Fibroblast of lung (primary cell): Measurements from ENCODE around the gene ABCA13. TPM values are rescaled to one million over a fixed set of nuclear protein-coding genes. Genes with fewer than 3 reads are reported as not detected.
A peak's percentile ranks its signal among the peaks of the same experiment; 100 is the strongest.

ENCODE experiments used
- DNase-seq, 2 donors: peaks; one replicate each; pipeline versions ENCODE4 v3.0.0 to v3.0.0-alpha.2; 2010; ENCODE audit warnings: low read depth in 2 of 2
- H2AFZ ChIP-seq: 2 replicates; pipeline ENCODE4 v1.5.1; 2012; ENCODE audit warnings: low read length, control low read depth, inconsistent platforms
- H3K27ac ChIP-seq: 2 replicates; pipeline ENCODE4 v1.5.1; 2011; ENCODE audit warnings: low read length, control low read depth; ENCODE audit not compliant: insufficient read depth
- H3K27me3 ChIP-seq: 2 replicates; pipeline ENCODE4 v1.5.1; 2011; ENCODE audit warnings: mild to moderate bottlenecking, low read length; ENCODE audit not compliant: control insufficient read depth, insufficient read depth
- H3K36me3 ChIP-seq: 2 replicates; pipeline ENCODE4 v1.5.1; 2011; ENCODE audit warnings: low read length; ENCODE audit not compliant: control insufficient read depth, insufficient read depth
- H3K4me1 ChIP-seq: 2 replicates; pipeline ENCODE4 v1.5.1; 2011; ENCODE audit warnings: low read length; ENCODE audit not compliant: control insufficient read depth, insufficient read depth; ENCODE audit errors: extremely low read depth
- H3K4me2 ChIP-seq: 2 replicates; pipeline ENCODE4 v1.5.1; 2011; ENCODE audit warnings: low read length, control low read depth; ENCODE audit not compliant: insufficient read depth; ENCODE audit errors: extremely low read depth
- H3K4me3 ChIP-seq, 4 experiments: fragments of 200-600 bp in 1 of 4; sonication (generic) in 1 of 4; replicated peaks in 1 of 4; 2 replicates each; pipeline ENCODE4 v1.5.1; 2011 to 2016; ENCODE audit warnings: low read length in 4 of 4, low read depth in 3 of 4, mild to moderate bottlenecking in 3 of 4, control low read depth in 2 of 4, inconsistent platforms in 1 of 4, mixed read lengths in 1 of 4; ENCODE audit not compliant: insufficient read depth in 1 of 4; ENCODE audit errors: control extremely low read depth in 1 of 4
- H3K79me2 ChIP-seq: 2 replicates; pipeline ENCODE4 v1.5.1; 2012; ENCODE audit warnings: mild to moderate bottlenecking, low read length, inconsistent platforms; ENCODE audit not compliant: control insufficient read depth, insufficient read depth
- H3K9ac ChIP-seq: 2 replicates; pipeline ENCODE4 v1.5.1; 2011; ENCODE audit warnings: mild to moderate bottlenecking, low read length, control low read depth; ENCODE audit not compliant: insufficient read depth
- H3K9me3 ChIP-seq: 2 replicates; pipeline ENCODE4 v1.5.1; 2012; ENCODE audit warnings: low read depth, low read length; ENCODE audit not compliant: control insufficient read depth, insufficient read depth
- H4K20me1 ChIP-seq: 2 replicates; pipeline ENCODE4 v1.5.1; 2011; ENCODE audit warnings: low read length; ENCODE audit not compliant: control insufficient read depth, insufficient read depth; ENCODE audit errors: extremely low read depth
- EZH2 ChIP-seq: IDR thresholded peaks from 2 replicates; pipeline ENCODE4 v1.5.1; 2012; ENCODE audit warnings: low read length, control low read depth, mild to moderate bottlenecking; ENCODE audit errors: missing control alignments
- polyA plus RNA-seq, 2 donors: library from polyadenylated mRNA; depleted of rRNA in 1 of 2; stranded (reverse) in 1 of 2; unstranded in 1 of 2; fragments of >200 nt; gene quantifications; 2 replicates each; pipeline ENCODE4 v1.2.1, GENCODE V29; 2011 to 2012; ENCODE audit warnings: missing spikeins in 1 of 2
- total RNA-seq: library from RNA; depleted of rRNA; stranded (reverse); fragments of >200 nt; gene quantifications from 2 replicates; pipeline ENCODE4 v1.2.1, GENCODE V29; 2014
- TF ChIP-seq, protein P1 (sequence below), 2 donors: IDR thresholded peaks in 1 of 2; conservative IDR thresholded peaks in 1 of 2; 1 replicate in 1 of 2; 2 replicates in 1 of 2; pipeline ENCODE4 v1.5.1; 2011 to 2012; ENCODE audit warnings: low read length in 2 of 2, control low read depth in 1 of 2, inconsistent platforms in 1 of 2, low read depth in 1 of 2, mild to moderate bottlenecking in 1 of 2

Gene ABCA13
- total and polyA plus RNA-seq, 2 donors (not counting 1 experiment from before 2014, with no cell fraction given): 0.08 to 10.9 TPM

DNA sequence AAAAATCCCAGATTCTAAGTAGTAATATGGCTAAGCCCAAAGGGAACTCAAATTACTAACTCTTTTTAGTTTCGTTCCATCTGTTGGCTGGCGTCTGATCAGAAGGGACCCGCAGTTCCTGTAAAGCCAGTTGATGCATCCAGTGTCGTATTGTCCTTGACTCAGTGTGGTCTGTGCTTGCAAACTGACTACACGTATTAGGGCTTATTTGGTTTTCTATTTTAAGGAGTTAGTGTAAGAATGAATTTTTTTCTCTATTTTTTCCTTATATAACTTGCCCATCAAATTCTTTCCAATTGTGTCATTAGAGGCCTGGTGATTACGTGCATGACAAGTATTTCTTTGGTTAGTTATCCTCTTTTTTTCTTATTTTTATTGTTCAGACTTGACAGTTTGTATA is 9.7 kb downstream of the ABCA13 start:
- H3K79me2 ChIP-seq: no peaks in the 10 kb centered on the region
- H3K4me1 ChIP-seq: peaks cover 4% of the 10 kb centered on the region
- H2AFZ ChIP-seq: no peak overlapping the region
- H4K20me1 ChIP-seq: no peaks in the 10 kb centered on the region
- H3K9me3 ChIP-seq: no peaks in the 10 kb centered on the region
- no peak overlapping the region for H3K4me2 ChIP-seq
- no peak overlapping the region for H3K4me3 ChIP-seq
- no peak overlapping the region for H3K9ac ChIP-seq
- H3K27me3 ChIP-seq: no peaks in the 10 kb centered on the region
- H3K27ac ChIP-seq: no peak overlapping the region
- peak in 1 of 2 donors; percentile 81 for DNase-seq
- no peaks in the 10 kb centered on the region for H3K36me3 ChIP-seq
- no peak for TF ChIP-seq EZH2
- TF ChIP-seq, protein P1, sequence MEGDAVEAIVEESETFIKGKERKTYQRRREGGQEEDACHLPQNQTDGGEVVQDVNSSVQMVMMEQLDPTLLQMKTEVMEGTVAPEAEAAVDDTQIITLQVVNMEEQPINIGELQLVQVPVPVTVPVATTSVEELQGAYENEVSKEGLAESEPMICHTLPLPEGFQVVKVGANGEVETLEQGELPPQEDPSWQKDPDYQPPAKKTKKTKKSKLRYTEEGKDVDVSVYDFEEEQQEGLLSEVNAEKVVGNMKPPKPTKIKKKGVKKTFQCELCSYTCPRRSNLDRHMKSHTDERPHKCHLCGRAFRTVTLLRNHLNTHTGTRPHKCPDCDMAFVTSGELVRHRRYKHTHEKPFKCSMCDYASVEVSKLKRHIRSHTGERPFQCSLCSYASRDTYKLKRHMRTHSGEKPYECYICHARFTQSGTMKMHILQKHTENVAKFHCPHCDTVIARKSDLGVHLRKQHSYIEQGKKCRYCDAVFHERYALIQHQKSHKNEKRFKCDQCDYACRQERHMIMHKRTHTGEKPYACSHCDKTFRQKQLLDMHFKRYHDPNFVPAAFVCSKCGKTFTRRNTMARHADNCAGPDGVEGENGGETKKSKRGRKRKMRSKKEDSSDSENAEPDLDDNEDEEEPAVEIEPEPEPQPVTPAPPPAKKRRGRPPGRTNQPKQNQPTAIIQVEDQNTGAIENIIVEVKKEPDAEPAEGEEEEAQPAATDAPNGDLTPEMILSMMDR (conservative IDR thresholded peaks at IDR 0.05 in 1 of 2, IDR thresholded peaks at IDR 0.05 in 1 of 2; ENCODE audit: low read depth in 1 of 2, low read length in 2 of 2): no peak

DNA sequence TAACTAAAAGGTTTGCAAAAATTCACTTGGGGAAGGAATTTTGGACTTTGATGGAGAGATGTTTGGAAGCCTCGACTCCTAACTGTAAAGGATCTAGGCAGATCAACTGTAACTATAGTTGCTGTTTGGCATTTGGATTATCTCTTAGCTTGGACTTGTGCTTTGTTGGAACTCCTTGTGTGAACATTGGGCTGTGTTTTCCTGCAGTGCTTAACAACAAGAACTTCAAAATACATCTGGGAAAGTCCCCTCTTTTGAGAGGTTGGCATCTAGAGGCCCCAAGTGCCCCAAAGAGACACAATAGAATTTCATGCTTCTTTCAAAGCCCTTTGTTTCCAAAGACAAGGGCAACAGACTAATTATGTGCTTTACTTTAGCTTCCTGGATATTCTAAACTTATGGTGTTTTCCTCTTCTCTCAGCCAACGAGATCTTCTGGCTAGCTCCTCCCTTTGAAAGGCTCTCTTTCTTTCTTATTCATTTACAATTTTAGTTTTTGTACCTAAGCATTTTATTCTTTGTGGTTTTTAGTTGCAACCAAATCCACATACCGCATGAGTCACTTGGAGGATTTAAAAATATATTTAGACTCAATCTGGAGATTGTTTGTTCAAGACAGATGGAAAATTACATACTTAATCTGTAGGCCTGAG is 11.6 kb downstream of the ABCA13 start:
- no peaks in the 10 kb centered on the region for H3K79me2 ChIP-seq
- no peaks in the 10 kb centered on the region for H3K27me3 ChIP-seq
- H2AFZ ChIP-seq: peak overlapping the region; percentile 42
- H4K20me1 ChIP-seq: no peaks in the 10 kb centered on the region
- no peaks in the 10 kb centered on the region for H3K36me3 ChIP-seq
- H3K9me3 ChIP-seq: no peaks in the 10 kb centered on the region
- H3K27ac ChIP-seq: no peak overlapping the region
- peaks cover 4% of the 10 kb centered on the region for H3K4me1 ChIP-seq
- no peak overlapping the region for H3K4me3 ChIP-seq
- TF ChIP-seq, protein P1 (conservative IDR thresholded peaks at IDR 0.05 in 1 of 2, IDR thresholded peaks at IDR 0.05 in 1 of 2; ENCODE audit: low read depth in 1 of 2, low read length in 2 of 2): no peak
- TF ChIP-seq EZH2: no peak
- peak overlapping the region; percentile 4 for H3K4me2 ChIP-seq
- DNase-seq: peak; percentile 18 to 75
- no peak overlapping the region for H3K9ac ChIP-seq

DNA sequence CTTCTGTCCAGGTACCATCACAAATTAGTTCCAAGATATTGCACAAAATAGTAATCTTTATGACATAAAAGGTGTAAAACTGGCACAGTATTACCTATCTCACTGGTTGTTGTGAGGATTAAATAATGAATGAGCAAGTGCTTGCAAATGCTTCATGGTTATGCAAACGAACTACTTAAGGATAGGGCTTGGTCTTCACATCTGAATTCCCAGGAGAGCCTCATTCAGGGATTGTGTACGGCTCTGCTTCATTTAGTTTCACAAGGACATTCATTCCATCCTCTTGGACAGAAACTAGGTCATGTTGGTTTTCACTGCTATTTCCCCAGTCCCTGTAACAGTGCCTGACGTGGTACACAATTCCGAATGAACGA is 12.1 kb downstream of the ABCA13 start:
- Histone ChIP-seq H3K36me3 (no peaks in the 10 kb centered on the region), H4K20me1 (no peaks in the 10 kb centered on the region), H3K9ac (no peak overlapping the region), H3K79me2 (no peaks in the 10 kb centered on the region), H2AFZ (no peak overlapping the region), H3K27me3 (no peaks in the 10 kb centered on the region), H3K4me2 (no peak overlapping the region), H3K27ac (no peak overlapping the region), H3K4me1 (peaks cover 4% of the 10 kb centered on the region), H3K4me3 (no peak overlapping the region), H3K9me3 (no peaks in the 10 kb centered on the region)
- no peak for TF ChIP-seq EZH2
- TF ChIP-seq, protein P1 (conservative IDR thresholded peaks at IDR 0.05 in 1 of 2, IDR thresholded peaks at IDR 0.05 in 1 of 2; ENCODE audit: low read depth in 1 of 2, low read length in 2 of 2): no peak
- DNase-seq: peak in 1 of 2 donors; percentile 50
